GM23338 (cell line): ENCODE results near the gene CDH23.

ENCODE experiments used
- CREB1 ChIP-seq: fragments of 250-450 bp; sonication (Bioruptor Pico); IDR thresholded peaks from 2 replicates; pipeline ENCODE4 v1.5.0; 2020; ENCODE audit warnings: low read depth, mild to moderate bottlenecking, moderate library complexity
- EZH2 ChIP-seq: fragments of 200-600 bp; sonication (generic); IDR thresholded peaks from one replicate; pipeline ENCODE4 v1.8.0; 2017; ENCODE audit warnings: antibody characterized with exemption, mild to moderate bottlenecking, low read depth; ENCODE audit not compliant: unreplicated experiment
- EZH2phosphoT487 ChIP-seq: fragments of 200-600 bp; sonication (generic); IDR thresholded peaks from one replicate; pipeline ENCODE4 v1.8.1; 2018; ENCODE audit warnings: antibody characterized with exemption; ENCODE audit not compliant: unreplicated experiment
- JUNB ChIP-seq: IDR thresholded peaks from one replicate; pipeline ENCODE4 v1.6.1; 2016; ENCODE audit warnings: antibody characterized with exemption; ENCODE audit not compliant: unreplicated experiment
- POLR2AphosphoS5 ChIP-seq: IDR thresholded peaks from 2 replicates; pipeline ENCODE4 v1.6.1; 2016; ENCODE audit warnings: antibody characterized with exemption, low read depth
- TF ChIP-seq, protein P1 (sequence below), 2 experiments: fragments of 200-600 bp in 1 of 2; sonication (generic) in 1 of 2; conservative IDR thresholded peaks; 2 replicates each; pipeline versions ENCODE4 v1.5.1 to v1.6.1; 2016 to 2017; ENCODE audit warnings: antibody characterized with exemption in 2 of 2, low read depth in 2 of 2, mild to moderate bottlenecking in 2 of 2, moderate library complexity in 1 of 2

DNA sequence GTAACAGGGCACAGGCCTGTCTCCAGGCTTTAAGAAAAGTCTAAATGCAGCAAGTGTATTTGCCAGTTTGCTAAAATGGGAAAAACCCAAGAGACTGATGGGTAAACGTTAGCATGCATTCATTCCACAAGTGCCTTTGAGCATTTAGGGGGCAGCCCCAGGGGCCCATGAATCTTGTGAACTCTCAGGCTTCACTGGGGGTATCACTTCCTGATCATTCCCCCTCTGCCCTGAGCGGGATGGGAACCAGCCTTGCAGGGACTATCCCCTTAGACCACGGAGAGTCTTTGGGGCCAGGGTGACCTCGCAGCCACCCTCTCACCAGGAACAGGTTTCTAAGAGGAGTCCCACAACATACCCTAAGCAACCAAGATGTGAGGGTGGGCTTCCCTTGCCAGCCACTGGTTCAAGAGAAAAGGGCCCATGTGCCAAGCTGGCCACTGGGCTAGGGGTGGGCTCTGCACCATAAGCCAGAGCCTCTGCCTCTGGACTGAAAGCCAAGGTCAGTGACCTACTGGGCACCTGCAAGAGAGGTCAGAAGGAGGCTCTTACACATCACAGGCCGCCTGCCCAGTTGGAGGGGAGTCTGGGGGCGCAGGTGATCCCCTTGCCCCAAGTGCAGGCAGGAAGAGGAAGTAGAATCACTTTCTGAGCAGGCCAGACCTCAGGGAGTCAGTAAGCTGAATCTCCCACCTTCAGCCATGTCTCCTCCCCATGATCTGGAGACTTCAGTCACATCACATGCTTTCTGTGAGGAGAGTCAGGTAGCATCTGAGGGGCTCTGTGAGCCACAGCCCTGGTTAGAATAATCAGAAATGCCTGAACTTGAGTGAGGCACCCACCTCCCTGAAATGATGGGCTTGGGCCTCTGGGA, 247.8 kb downstream of the CDH23 start:
- TF ChIP-seq POLR2AphosphoS5 = no peak
- TF ChIP-seq, protein P1, sequence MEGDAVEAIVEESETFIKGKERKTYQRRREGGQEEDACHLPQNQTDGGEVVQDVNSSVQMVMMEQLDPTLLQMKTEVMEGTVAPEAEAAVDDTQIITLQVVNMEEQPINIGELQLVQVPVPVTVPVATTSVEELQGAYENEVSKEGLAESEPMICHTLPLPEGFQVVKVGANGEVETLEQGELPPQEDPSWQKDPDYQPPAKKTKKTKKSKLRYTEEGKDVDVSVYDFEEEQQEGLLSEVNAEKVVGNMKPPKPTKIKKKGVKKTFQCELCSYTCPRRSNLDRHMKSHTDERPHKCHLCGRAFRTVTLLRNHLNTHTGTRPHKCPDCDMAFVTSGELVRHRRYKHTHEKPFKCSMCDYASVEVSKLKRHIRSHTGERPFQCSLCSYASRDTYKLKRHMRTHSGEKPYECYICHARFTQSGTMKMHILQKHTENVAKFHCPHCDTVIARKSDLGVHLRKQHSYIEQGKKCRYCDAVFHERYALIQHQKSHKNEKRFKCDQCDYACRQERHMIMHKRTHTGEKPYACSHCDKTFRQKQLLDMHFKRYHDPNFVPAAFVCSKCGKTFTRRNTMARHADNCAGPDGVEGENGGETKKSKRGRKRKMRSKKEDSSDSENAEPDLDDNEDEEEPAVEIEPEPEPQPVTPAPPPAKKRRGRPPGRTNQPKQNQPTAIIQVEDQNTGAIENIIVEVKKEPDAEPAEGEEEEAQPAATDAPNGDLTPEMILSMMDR (conservative IDR thresholded peaks at IDR 0.05; ENCODE audit: low read depth in 2 of 2) = no peak
- TF ChIP-seq CREB1 (CRISPR knock-in tag) = no peak
- no peak for TF ChIP-seq EZH2phosphoT487
- no peak for TF ChIP-seq EZH2
- TF ChIP-seq JUNB = no peak
